T-helper 1 cell (primary cell): ENCODE data around the gene ESRRA.

ENCODE experiments used
- DNase-seq, 5 donors: peaks; one replicate each; pipeline ENCODE4 v3.0.0-alpha.2; 2012 to 2020

The ESRRA gene

DNA sequence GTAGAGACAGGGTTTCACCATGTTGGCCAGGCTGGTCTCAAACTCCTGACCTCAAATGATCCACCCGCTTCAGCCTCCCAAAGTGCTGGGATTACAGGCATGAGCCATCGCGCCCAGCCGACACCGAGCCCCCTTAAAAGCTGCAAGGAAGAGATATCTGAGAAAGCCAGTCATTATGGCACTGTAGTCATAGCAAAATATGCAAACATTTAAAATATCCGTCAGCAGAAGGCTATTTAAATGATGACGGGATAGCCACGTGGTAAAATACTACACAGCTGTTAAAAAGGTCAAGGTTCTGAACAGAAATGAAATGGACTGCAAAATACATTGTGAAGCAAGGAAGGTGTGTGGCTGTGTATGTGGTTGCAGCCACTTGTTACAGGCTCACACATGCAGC is 28.2 kb downstream of the ESRRA start:
- DNase-seq, result no peak

DNA sequence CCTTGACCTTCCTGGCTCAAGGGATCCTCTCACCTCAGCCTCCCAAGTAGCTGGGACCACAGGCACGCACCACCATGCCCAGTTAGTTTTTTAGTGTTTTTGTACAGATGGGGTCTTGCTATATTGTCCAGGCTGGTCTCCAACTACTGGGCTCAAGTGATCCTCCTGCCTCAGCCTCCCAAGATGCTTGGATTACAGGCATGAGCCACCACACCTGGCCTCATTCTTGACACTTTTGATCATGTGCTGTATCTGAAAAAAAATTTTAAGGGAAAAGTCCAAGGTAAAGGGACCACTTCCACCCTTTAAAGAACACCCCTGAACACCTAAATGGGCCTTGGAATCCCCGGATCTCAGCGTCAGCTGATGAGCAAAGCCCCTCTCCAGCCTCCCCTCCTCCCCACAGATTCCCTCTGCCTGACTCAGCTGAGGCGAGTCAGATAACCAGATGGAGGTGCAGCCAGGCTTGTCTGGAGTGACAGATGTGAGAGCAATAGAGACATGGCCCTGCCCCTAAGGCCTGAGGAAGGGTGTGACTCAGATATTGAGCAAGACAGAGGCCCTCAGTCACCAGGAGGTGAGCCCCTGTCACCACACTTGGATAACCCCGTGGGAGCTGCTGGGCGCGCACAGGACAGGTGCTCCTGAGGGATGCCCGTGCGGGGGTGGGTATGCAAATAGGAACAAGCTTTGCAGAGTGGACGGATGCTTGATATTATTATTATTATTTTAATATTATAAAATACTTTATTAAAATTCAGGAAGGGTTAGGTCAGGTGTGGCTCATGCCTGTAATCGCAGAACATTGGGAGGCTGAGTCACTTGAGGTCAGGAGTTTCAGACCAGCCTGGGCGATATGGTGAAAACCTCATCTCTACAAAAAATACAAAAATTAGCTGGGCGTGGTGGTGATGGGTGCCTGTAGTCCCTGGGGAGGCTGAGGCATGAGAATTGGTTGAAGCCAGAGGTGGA is 29.7 kb downstream of the ESRRA start:
- DNase-seq, result no peak

DNA sequence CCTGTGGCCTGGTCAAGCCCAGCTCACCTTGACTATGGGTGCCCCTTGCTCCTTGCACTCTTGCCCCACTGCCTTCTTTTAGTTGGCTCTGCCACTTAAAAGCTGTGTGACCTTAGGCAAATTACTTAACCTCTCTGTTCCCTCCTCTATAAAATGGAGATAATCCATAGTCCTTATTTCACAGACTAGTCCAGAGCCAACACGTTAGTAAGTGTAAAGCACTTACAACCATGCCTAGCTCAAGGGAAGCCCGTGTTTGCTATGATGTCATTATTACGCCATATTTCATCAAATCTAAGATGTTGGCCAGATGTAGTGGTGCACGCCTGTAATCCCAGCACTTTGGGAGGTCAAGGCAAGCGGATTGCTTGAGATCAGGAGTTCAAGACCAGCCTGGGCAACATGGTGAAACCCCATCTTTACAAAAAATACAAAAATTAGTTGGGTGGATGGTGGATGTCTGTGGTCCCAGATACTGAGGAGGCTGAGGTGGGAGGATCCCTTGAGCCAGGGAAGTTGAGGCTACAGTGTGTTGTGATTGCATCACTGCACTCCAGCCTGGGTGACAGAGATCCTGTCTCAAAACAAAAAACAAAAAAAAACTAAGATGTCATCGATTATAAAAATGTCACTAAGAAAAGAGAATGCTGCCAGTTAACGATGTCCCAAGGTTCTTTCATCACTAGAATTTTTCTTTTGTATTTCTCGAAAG is 32.4 kb downstream of the ESRRA start:
- DNase-seq, result no peak

DNA sequence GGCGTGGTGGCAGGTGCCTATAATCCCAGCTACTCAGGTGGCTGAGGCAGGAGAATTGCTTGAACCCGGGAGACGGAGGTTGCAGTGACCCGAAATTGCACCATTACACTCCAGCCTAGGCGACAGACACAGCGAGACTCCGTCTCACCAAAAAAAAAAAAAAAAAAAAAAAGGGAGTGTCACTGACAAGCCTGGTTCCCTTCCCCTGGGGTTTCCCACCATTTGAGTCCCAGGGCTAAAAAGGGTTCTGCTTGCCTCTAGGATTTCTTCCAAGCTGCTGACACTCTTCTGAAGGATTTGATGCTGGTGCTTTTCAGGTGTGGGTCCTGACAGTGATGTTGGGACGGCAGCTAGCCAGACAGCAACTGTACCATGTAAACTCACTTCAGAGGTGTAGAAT is 33.4 kb downstream of the ESRRA start:
- DNase-seq, result no peak

DNA sequence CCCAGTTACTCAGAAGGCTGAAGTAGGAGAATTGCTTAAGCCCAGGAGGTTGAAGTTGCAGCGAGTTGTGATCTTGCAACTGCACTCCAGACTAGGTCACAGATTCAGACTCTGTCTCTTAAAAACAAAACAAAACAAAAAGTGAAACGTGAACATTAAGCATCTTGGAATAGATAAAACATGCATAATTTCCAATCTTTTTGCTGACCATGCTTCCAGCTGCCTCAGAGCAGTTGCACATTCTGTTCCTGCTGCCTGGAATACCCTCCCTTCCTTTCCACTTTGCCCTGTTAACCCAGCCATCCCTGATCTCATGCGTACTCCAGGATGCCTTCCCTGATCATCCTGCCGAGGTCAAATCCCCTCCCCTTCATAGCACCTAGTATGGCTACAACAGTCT is 34.0 kb downstream of the ESRRA start:
- no peak for DNase-seq

DNA sequence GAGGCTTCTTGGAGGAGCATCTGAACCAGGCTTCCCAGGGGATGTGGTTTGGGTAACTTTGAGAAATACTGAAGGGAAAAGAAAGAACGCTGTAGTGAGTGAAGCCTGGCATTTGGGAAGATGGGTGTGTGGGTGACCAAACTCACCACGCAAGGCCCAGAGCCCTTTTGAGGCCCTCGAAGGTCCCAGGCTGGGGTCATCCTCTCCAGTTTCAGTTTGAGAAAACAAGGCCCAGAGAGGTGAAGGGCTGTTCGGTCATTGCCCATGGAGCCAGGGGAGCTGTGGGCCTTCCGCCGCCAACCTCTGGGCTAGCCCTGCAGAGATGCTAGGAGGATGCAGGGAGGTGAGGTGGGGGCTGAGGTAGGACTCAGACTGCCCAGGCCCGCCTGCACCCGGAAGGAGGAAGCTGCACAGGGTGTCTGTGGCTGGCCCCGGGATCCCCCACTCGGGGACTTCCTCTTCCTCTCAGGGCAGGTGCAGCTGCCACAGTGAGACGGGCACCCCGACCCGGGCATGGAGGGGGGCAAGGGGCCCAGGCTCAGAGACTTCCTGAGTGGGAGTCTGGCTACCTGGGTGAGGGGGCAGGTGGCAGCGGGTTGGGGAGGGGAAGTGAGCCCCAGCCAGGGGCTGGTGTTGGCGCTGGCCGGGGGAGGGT is 34.6 kb downstream of the ESRRA start, which contains the start of gene CCDC88B:
TSS of gene CCDC88B (plus strand) at position 451 of the 655 bp plus-strand sequence. CDS start at position 514, 63 bp downstream.
- DNase-seq, result peak; percentile 84 to 90 (median 84)

DNA sequence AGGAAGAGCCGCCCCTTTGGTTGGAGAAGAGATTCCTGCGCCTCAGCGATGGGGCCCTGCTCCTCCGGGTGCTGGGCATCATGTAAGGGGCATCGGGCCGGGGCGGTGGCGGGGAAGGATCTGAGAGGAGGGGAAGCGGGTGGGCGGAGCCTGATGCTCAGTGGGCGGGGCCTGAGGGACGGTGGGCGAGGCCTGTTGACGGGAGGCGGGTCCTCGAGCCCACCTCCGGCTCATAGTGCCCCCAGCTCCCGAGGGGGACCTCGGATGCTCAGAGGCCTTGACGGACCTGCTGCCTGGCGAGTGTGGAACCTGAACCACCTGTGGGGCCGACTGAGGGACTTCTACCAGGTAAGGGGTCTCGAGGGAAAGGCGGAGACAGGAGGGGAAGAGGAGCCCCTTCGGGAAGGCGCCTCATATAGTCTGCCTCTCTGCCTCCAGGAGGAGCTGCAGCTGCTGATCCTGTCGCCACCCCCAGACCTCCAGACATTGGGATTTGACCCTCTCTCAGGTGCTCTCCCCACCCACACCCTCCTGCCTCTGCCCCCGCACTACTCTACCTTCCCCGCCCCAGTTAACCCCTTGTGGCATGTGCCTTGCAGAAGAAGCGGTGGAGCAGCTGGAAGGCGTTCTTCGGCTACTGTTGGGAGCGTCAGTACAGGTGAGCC is 35.5 kb downstream of the ESRRA start:
- peak; percentile 52 to 75 (median 66) for DNase-seq

DNA sequence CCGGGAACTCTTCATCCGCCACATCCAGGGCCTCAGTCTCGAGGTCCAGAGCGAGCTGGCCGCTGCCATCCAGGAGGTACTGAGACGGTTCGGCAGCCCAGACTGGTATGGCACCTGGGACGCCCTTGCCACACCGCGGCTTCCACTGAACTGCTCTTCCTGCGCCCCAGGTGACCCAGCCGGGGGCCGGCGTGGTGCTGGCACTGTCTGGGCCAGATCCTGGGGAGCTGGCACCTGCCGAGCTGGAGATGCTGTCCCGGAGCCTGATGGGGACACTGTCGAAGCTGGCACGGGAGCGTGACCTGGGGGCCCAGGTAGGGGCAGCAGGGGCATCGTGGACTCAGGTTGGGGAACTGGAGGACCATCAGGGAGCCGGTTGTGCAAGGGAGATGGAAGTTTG is 36.1 kb downstream of the ESRRA start:
- DNase-seq, result no peak

DNA sequence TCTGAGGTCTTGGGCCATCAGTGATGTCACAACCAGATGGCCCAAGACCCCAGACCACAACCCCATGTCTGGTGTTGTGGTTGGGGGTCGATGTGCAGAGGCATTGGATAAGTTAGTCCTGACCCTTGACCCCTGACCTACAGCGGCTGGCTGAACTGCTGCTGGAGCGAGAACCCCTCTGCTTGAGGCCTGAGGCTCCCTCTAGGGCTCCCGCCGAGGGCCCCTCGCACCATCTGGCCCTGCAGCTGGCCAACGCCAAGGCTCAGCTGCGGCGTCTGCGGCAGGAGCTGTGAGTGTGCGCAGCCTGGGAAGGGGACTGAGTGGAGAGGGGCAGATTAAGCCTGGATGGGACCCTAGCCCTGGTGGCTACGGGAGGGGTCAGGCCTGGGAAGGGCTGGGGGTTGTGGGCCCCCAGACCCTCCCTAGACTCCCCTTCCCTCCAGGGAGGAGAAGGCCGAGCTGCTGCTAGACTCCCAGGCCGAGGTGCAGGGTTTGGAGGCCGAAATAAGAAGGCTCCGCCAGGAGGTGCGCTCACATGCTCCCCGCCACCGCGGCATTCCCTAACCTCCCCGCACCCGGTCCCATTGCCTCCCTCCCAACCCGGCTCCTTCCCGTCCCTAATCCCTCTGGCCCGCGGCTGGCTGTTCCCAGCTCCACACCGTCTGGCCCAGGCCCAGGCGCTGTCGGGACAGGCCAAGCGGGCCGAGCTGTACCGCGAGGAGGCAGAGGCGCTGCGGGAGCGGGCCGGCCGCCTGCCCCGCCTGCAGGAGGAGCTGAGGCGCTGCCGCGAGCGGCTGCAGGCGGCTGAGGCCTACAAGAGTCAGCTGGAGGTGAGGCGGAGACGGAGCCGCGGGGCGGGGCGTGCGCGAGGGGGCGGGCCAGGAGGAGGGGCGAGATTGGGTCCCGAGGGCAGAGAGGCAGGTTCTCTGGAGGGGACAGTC is 36.8 kb downstream of the ESRRA start:
- peak; percentile 74 to 91 (median 85) for DNase-seq

DNA sequence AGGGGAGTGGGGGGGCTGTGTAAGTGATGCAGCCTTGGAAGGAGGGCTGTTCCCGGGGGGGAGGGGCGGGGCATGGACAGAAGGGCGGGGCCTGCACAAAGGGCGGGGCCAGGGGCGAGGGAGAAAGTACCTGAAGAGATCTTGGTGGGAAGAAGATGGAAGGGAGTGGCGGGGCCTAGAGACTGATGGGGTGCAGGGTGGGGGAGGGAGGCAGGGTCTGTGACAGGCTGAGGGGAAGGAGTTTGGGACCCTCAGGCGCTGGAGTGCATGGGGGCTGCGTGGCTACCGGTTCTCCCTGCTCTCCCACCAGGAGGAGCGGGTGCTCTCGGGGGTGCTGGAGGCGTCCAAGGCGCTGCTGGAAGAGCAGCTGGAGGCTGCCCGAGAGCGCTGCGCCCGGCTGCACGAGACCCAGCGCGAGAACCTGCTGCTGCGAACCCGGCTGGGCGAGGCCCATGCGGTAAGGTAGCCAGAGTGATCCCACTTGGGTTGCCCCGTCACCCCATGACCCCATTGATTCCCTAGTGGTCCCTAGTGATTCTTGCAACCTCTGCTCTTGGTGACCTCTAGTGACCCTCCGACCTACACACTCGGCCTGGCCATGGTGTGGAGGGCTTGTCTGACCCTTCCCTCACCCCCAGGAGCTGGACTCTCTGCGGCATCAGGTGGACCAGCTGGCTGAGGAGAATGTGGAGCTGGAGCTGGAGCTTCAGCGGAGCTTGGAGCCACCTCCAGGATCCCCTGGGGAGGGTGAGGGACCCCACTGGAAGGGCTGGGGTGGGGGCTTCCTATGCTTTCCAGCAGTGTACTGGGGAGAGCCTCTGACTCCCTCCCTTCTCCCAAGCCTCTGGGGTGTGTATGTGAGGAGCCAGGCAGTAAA is 37.8 kb downstream of the ESRRA start:
- DNase-seq, result peak in 1 of 5 donors; percentile 39

DNA sequence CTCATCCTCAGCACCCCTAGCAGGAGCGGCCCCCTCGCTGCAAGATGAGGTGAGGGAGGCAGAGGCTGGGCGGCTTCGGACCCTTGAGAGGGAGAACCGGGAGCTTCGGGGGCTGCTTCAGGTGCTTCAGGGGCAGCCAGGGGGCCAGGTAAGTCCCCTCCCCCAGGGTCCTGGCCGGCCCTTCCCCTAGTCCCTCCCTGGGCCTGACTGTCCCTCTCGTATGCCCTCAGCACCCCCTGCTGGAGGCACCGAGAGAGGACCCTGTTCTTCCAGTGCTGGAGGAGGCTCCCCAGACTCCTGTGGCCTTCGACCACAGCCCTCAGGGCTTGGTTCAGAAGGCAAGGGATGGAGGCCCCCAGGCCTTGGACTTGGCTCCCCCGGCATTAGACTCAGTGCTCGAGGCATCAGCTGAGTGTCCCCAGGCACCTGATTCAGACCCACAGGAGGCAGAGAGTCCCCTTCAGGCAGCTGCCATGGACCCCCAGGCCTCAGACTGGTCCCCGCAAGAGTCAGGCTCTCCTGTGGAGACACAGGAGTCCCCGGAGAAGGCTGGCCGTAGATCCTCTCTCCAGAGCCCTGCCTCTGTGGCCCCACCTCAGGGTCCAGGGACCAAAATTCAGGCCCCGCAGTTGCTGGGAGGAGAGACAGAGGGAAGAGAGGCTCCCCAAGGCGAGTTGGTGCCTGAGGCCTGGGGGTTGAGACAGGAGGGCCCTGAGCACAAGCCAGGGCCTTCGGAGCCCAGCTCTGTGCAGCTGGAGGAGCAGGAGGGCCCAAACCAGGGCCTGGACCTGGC is 38.6 kb downstream of the ESRRA start:
- DNase-seq, result no peak

DNA sequence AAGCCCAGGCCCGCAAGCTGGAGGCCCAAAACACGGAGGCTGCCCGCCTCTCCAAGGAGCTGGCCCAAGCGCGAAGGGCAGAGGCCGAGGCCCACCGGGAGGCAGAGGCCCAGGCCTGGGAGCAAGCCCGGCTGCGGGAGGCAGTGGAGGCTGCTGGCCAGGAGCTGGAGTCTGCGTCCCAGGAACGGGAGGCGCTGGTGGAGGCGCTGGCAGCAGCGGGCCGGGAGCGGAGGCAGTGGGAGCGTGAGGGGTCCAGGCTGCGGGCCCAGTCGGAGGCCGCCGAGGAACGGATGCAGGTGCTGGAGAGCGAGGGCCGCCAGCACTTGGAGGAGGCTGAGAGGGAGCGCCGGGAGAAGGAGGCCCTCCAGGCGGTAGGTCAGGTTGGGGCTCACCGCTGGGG is 39.5 kb downstream of the ESRRA start:
- no peak for DNase-seq

DNA sequence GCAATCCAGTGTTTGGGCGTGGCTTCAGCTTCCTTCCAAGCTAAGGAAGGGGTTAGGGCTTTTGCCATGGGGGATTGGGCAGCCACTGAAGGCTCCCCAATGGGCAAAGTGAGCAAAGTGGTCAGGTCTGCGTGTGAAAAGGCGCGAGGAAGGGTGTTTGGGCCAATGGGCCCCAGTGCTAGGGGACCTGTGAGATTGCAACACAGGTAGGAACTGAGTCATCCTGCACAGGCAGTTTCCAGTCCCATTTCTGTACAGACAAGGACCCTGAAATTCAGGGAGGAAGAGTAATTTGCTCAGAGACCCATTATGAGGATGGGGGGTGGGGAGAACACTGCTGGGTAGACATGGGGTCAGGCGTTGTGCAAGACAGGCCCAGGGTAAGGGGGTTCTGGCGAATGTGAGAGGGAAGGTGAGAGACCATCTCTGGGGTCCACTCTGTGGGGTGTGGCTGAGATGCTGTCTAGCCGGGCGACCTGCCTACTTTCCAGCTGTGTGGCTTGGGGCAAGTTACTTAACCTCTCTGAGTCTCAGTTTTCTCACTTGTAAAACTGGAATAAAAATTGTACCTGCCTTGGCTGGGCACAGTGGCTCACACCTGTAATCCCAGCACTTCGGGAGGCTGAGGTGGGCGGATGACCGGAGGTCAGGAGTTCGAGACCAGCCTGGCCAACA is 42.0 kb downstream of the ESRRA start:
- DNase-seq, result no peak

DNA sequence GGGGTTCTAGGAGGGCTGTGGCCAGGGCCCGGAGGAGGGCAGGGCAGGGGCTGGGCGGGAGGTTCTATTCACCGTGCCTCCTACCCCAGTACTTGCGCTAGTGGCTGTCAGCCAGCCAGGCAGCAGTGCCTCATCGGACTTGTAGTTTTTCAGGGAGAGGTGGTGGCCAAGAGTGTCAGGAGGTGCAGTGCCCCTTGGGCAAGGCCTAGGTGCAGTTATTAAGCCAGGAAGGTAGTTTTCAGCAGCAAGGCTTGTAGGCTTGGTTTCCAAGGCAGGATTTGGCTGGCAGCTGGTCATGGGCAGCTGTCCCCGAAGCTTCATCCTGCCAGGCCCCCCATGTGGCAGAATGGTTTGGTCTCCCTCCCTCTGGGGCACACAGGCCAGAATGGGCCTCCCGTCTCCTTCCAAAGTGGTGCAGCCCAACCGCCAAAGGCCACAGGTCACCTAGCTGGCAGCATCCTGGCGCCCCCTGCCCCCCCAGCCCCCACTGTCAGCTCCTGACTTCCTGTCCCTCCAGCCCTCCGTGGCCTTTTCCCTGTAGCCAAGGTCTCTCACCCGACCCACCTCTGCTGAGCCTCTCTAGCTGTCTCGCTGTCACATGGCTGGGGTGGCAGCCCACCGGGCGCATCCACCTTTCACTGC is 43.2 kb downstream of the ESRRA start:
- DNase-seq, result no peak

DNA sequence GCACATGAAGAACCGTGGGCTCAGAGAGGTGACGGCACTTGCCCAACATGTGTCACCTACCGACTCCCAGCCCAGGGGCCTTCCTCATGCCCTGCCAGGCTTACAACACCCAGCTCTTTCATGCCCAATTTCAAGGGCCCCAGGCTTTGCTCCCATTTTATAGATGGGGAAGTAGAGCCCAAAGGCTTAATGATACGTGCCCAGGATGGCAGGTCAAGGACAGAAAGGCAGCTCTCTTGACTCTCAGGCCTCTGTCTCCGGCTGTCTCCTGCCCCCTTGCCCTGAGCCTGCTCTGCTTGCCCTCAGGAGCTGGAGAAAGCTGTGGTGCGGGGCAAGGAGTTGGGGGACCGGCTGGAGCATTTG is 43.7 kb downstream of the ESRRA start:
- DNase-seq, result no peak

DNA sequence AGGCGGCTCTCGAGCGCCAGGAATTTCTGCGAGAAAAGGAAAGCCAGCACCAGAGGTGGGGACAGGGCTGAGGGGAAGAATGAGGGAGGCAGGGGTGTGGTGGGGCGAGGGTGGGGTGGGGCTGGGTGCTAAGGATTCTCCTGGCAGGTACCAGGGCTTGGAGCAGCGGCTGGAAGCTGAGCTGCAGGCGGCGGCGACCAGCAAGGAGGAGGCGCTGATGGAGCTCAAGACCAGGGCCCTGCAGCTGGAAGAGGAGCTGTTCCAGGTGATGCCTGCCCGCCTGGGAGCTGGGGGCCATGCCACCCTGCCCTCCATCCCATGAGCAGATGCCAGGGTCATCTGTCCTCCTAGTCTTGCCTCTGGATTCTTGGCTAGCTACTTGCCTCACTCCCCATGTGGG is 44.1 kb downstream of the ESRRA start:
- DNase-seq, result no peak

DNA sequence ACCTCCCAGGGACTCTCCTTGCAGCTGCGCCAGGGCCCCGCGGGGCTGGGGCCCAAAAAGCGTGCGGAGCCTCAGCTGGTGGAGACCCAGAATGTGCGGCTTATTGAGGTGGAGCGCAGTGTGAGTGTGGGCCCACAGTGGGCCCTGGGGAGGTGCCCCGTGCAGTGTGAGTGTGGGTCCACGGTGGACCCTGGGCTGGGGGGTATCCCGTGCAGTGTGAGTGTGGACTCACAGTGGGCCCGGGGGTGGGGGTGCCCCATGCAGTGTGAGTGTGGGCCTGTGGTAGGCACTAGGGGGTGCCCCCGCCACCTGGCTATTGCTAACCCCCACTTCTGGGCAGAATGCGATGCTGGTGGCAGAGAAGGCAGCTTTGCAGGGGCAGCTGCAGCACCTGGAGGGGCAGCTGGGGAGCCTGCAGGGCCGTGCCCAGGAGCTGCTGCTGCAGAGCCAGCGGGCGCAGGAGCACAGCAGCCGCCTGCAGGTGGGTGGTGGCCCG is 45.9 kb downstream of the ESRRA start:
- DNase-seq, result no peak
